ENCODE results near the gene TEKT5.

TEKT5 gene

GRCh38 chr16:10675216-10675615, 19.5 kb downstream of the TEKT5 start:
- Histone ChIP-seq H3K9me3 (ENCODE audit: control insufficient read depth in 1 of 2, low read length in 2 of 2) (no peaks in the 10 kb centered on the region), H3K9ac (ENCODE audit: low read depth in 1 of 2, low read length in 2 of 2) (no peak overlapping the region), H3K27me3 (ENCODE audit: control insufficient read depth in 1 of 2, insufficient read depth in 2 of 2, low read length in 2 of 2) (no peaks in the 10 kb centered on the region)

DNA sequence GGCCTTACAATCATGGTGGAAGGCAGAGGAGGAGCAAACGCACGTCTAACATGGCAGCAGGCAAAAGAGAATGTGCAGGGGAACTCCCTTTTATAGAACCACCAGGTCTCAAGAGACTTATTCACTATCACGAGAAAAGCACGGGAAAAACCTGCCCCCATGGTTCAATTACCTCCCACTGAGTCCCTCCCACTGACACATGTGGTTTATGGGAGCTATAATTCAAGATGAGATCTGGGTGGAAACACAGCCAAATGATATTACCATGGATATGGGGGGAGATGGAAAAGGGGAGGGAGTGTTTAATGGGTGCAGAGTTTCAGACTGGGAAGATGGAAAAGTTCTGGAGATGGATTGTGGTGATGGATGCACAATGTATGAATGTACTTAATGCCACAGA, 23.0 kb downstream of the TEKT5 start:
- Histone ChIP-seq H3K36me3 (ENCODE audit: control insufficient read depth in 1 of 2, insufficient read depth in 2 of 2, low read length in 2 of 2) (no peaks in the 10 kb centered on the region), H3K4me3 (ENCODE audit: low read depth in 1 of 2, low read length in 2 of 2) (no peak overlapping the region), H3K9ac (ENCODE audit: low read depth in 1 of 2, low read length in 2 of 2) (no peak overlapping the region), H3K9me3 (ENCODE audit: control insufficient read depth in 1 of 2, low read length in 2 of 2) (no peaks in the 10 kb centered on the region), H3K27ac (ENCODE audit: low read depth, low read length) (no peak overlapping the region), H3K4me1 (ENCODE audit: control insufficient read depth in 1 of 2, insufficient read depth in 2 of 2, low read length in 2 of 2) (no peaks in the 10 kb centered on the region), H3K27me3 (ENCODE audit: control insufficient read depth in 1 of 2, insufficient read depth in 2 of 2, low read length in 2 of 2) (no peaks in the 10 kb centered on the region)

More at GRCh38 chr16:10675216-10675615, 19.5 kb downstream of the TEKT5 start:
- H3K4me1 ChIP-seq (ENCODE audit: control insufficient read depth in 1 of 2, insufficient read depth in 2 of 2, low read length in 2 of 2), result no peaks in the 10 kb centered on the region
- no peak overlapping the region for H3K27ac ChIP-seq (ENCODE audit: low read depth, low read length)
- no peaks in the 10 kb centered on the region for H3K36me3 ChIP-seq (ENCODE audit: control insufficient read depth in 1 of 2, insufficient read depth in 2 of 2, low read length in 2 of 2)
- H3K4me3 ChIP-seq (ENCODE audit: low read depth in 1 of 2, low read length in 2 of 2), result no peak overlapping the region

DNA sequence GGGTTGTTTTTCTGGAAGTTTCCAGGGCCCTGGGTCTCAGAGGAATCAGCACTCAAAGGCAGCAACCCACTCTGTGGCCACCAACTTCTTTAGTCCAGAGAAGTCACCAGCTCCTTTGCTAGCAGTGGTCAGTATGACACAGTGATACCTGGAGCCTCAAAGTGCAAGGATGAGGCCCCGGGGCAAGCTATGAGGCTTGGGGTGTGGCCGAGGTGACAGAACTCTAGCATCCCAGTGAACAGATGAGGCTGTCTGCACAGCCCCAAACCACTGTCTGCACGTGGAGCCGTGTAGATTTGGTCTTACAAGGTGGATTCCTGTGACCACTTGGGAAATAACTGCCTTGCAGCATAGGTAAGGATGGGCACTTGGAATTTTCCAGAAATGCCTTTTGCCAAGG, 24.9 kb downstream of the TEKT5 start:
- H3K27me3 ChIP-seq (ENCODE audit: control insufficient read depth in 1 of 2, insufficient read depth in 2 of 2, low read length in 2 of 2), result no peaks in the 10 kb centered on the region
- H3K36me3 ChIP-seq (ENCODE audit: control insufficient read depth in 1 of 2, insufficient read depth in 2 of 2, low read length in 2 of 2), result no peaks in the 10 kb centered on the region
- no peak overlapping the region for H3K27ac ChIP-seq (ENCODE audit: low read depth, low read length)
- H3K9ac ChIP-seq (ENCODE audit: low read depth in 1 of 2, low read length in 2 of 2), result no peak overlapping the region
- H3K4me3 ChIP-seq (ENCODE audit: low read depth in 1 of 2, low read length in 2 of 2), result no peak overlapping the region
- no peaks in the 10 kb centered on the region for H3K9me3 ChIP-seq (ENCODE audit: control insufficient read depth in 1 of 2, low read length in 2 of 2)
- H3K4me1 ChIP-seq (ENCODE audit: control insufficient read depth in 1 of 2, insufficient read depth in 2 of 2, low read length in 2 of 2), result no peaks in the 10 kb centered on the region

DNA sequence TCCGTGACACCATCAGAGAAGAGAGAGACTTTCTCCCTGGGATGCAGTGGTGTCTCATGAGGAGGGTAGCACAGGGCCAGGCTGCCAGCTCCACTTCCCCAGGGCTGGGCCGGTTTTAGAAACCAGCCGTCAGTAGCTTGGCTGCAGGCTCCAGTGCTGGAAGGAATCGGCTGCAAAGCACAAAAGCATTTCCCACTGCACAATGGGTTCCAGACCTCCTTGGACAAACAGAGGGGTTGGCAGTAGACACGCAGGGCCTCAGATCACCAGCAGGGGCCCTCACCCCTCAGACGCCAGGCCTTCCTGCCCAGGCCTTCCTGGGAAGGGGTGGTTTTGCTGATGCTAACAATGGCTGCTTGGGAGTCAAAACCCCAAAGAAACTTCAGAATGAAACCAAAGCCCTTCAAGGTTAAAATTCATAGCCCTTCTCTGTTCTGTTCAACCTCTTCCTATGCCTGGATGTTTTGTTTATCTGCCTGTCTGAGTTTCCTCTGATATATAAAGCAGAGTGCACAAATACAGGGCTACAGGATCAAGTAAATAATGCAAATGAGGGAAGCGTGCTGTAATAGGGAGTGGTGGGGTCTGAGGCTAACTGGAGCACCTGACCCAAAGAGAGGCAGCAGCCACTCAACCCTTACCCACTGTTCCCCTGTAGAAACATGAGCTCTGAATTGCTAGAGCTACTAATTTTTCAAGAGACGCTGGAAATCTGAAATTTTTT, 26.2 kb downstream of the TEKT5 start:
- no peaks in the 10 kb centered on the region for H3K4me1 ChIP-seq (ENCODE audit: control insufficient read depth in 1 of 2, insufficient read depth in 2 of 2, low read length in 2 of 2)
- no peaks in the 10 kb centered on the region for H3K27me3 ChIP-seq (ENCODE audit: control insufficient read depth in 1 of 2, insufficient read depth in 2 of 2, low read length in 2 of 2)
- no peak overlapping the region for H3K4me3 ChIP-seq (ENCODE audit: low read depth in 1 of 2, low read length in 2 of 2)
- no peaks in the 10 kb centered on the region for H3K9me3 ChIP-seq (ENCODE audit: control insufficient read depth in 1 of 2, low read length in 2 of 2)
- H3K36me3 ChIP-seq (ENCODE audit: control insufficient read depth in 1 of 2, insufficient read depth in 2 of 2, low read length in 2 of 2), result no peaks in the 10 kb centered on the region
- H3K27ac ChIP-seq (ENCODE audit: low read depth, low read length), result no peak overlapping the region
- no peak overlapping the region for H3K9ac ChIP-seq (ENCODE audit: low read depth in 1 of 2, low read length in 2 of 2)

- no peaks in the 10 kb centered on the region for H3K4me1 ChIP-seq (ENCODE audit: control insufficient read depth in 1 of 2, insufficient read depth in 2 of 2, low read length in 2 of 2)
- H3K9me3 ChIP-seq (ENCODE audit: control insufficient read depth in 1 of 2, low read length in 2 of 2), result no peaks in the 10 kb centered on the region
- H3K36me3 ChIP-seq (ENCODE audit: control insufficient read depth in 1 of 2, insufficient read depth in 2 of 2, low read length in 2 of 2), result no peaks in the 10 kb centered on the region
- no peak overlapping the region for H3K4me3 ChIP-seq (ENCODE audit: low read depth in 1 of 2, low read length in 2 of 2)
- no peak overlapping the region for H3K9ac ChIP-seq (ENCODE audit: low read depth in 1 of 2, low read length in 2 of 2)
- H3K27ac ChIP-seq (ENCODE audit: low read depth, low read length), result no peak overlapping the region
- H3K27me3 ChIP-seq (ENCODE audit: control insufficient read depth in 1 of 2, insufficient read depth in 2 of 2, low read length in 2 of 2), result no peaks in the 10 kb centered on the region
These were observed 27.5 kb downstream of the TEKT5 start for GRCh38 chr16:10667239-10667638.

- H3K27me3 ChIP-seq (ENCODE audit: control insufficient read depth in 1 of 2, insufficient read depth in 2 of 2, low read length in 2 of 2), result no peaks in the 10 kb centered on the region
- no peaks in the 10 kb centered on the region for H3K4me1 ChIP-seq (ENCODE audit: control insufficient read depth in 1 of 2, insufficient read depth in 2 of 2, low read length in 2 of 2)
- no peak overlapping the region for H3K9ac ChIP-seq (ENCODE audit: low read depth in 1 of 2, low read length in 2 of 2)
- H3K27ac ChIP-seq (ENCODE audit: low read depth, low read length), result no peak overlapping the region
- no peak overlapping the region for H3K4me3 ChIP-seq (ENCODE audit: low read depth in 1 of 2, low read length in 2 of 2)
- H3K36me3 ChIP-seq (ENCODE audit: control insufficient read depth in 1 of 2, insufficient read depth in 2 of 2, low read length in 2 of 2), result no peaks in the 10 kb centered on the region
- H3K9me3 ChIP-seq (ENCODE audit: control insufficient read depth in 1 of 2, low read length in 2 of 2), result no peaks in the 10 kb centered on the region
These were observed 28.4 kb downstream of the TEKT5 start for GRCh38 chr16:10666291-10666690.

DNA sequence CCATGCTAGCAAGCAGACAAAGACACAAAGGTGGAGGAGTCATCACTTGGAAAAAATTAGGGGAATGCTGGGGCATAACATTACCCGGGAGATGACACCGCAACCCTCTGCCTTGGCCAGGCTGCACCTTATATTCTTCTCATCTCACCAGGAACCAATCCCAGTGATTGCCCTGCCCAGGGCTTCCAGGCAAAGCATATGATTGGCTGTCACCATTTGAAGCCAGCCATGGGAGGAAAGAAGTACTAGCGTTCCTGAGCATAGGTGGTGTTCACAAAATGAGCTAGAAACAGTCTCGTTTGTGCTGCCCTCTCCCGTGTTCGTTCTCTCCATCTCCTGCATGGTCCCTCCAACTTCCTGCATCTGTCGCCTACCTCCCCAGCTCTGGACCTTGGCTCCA, 29.6 kb downstream of the TEKT5 start:
- no peaks in the 10 kb centered on the region for H3K27me3 ChIP-seq (ENCODE audit: control insufficient read depth in 1 of 2, insufficient read depth in 2 of 2, low read length in 2 of 2)
- H3K27ac ChIP-seq (ENCODE audit: low read depth, low read length), result no peak overlapping the region
- no peak overlapping the region for H3K9ac ChIP-seq (ENCODE audit: low read depth in 1 of 2, low read length in 2 of 2)
- H3K36me3 ChIP-seq (ENCODE audit: control insufficient read depth in 1 of 2, insufficient read depth in 2 of 2, low read length in 2 of 2), result no peaks in the 10 kb centered on the region
- H3K4me1 ChIP-seq (ENCODE audit: control insufficient read depth in 1 of 2, insufficient read depth in 2 of 2, low read length in 2 of 2), result no peaks in the 10 kb centered on the region
- H3K4me3 ChIP-seq (ENCODE audit: low read depth in 1 of 2, low read length in 2 of 2), result no peak overlapping the region
- H3K9me3 ChIP-seq (ENCODE audit: control insufficient read depth in 1 of 2, low read length in 2 of 2), result no peaks in the 10 kb centered on the region

- no peak overlapping the region for H3K9ac ChIP-seq (ENCODE audit: low read depth in 1 of 2, low read length in 2 of 2)
These were observed 30.0 kb downstream of the TEKT5 start for GRCh38 chr16:10664720-10665126.

DNA sequence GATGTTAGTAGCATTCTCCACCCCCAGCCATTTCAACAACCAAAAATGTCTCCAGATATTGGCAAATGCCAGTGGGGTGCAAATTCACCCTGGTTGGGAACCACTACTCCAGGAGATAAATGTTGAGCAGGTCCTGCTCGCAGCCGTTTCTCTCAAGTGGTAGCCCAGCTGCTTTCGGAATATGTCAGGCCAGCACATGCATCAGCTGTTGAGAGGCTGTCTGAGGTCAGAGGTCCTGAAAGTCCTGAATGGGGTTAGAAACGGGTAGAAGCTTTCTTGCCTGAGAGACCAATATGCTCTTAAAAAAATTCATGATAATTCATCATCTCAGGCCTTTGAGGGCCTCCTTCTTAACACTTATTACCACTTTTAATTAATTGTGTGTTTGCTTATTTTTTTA, 31.0 kb downstream of the TEKT5 start:
- Histone ChIP-seq H3K9ac (ENCODE audit: low read depth in 1 of 2, low read length in 2 of 2) (no peak overlapping the region), H3K36me3 (ENCODE audit: control insufficient read depth in 1 of 2, insufficient read depth in 2 of 2, low read length in 2 of 2) (no peaks in the 10 kb centered on the region), H3K4me1 (ENCODE audit: control insufficient read depth in 1 of 2, insufficient read depth in 2 of 2, low read length in 2 of 2) (no peaks in the 10 kb centered on the region), H3K9me3 (ENCODE audit: control insufficient read depth in 1 of 2, low read length in 2 of 2) (no peaks in the 10 kb centered on the region), H3K27me3 (ENCODE audit: control insufficient read depth in 1 of 2, insufficient read depth in 2 of 2, low read length in 2 of 2) (no peaks in the 10 kb centered on the region), H3K4me3 (ENCODE audit: low read depth in 1 of 2, low read length in 2 of 2) (no peak overlapping the region), H3K27ac (ENCODE audit: low read depth, low read length) (no peak overlapping the region)

More at GRCh38 chr16:10664720-10665126, 30.0 kb downstream of the TEKT5 start:
- Histone ChIP-seq H3K36me3 (ENCODE audit: control insufficient read depth in 1 of 2, insufficient read depth in 2 of 2, low read length in 2 of 2) (no peaks in the 10 kb centered on the region), H3K27me3 (ENCODE audit: control insufficient read depth in 1 of 2, insufficient read depth in 2 of 2, low read length in 2 of 2) (no peaks in the 10 kb centered on the region), H3K9me3 (ENCODE audit: control insufficient read depth in 1 of 2, low read length in 2 of 2) (no peaks in the 10 kb centered on the region), H3K27ac (ENCODE audit: low read depth, low read length) (no peak overlapping the region), H3K4me3 (ENCODE audit: low read depth in 1 of 2, low read length in 2 of 2) (no peak overlapping the region), H3K4me1 (ENCODE audit: control insufficient read depth in 1 of 2, insufficient read depth in 2 of 2, low read length in 2 of 2) (no peaks in the 10 kb centered on the region)

- Histone ChIP-seq H3K4me1 (ENCODE audit: control insufficient read depth in 1 of 2, insufficient read depth in 2 of 2, low read length in 2 of 2) (no peaks in the 10 kb centered on the region), H3K9me3 (ENCODE audit: control insufficient read depth in 1 of 2, low read length in 2 of 2) (no peaks in the 10 kb centered on the region), H3K36me3 (ENCODE audit: control insufficient read depth in 1 of 2, insufficient read depth in 2 of 2, low read length in 2 of 2) (no peaks in the 10 kb centered on the region), H3K9ac (ENCODE audit: low read depth in 1 of 2, low read length in 2 of 2) (no peak overlapping the region), H3K27me3 (ENCODE audit: control insufficient read depth in 1 of 2, insufficient read depth in 2 of 2, low read length in 2 of 2) (no peaks in the 10 kb centered on the region), H3K27ac (ENCODE audit: low read depth, low read length) (no peak overlapping the region), H3K4me3 (ENCODE audit: low read depth in 1 of 2, low read length in 2 of 2) (no peak overlapping the region)
These were observed 31.6 kb downstream of the TEKT5 start for GRCh38 chr16:10663146-10663545.

Data from duodenal mucosa (tissue), 2 donors.